Activated CD4-positive, alpha-beta T cell treated with anti-CD3 and anti-CD28 coated beads for 1 hour (primary cell): ENCODE data around the gene ANKRD52.
"Not testable (repeated sequence)": the region's sequence is repeated elsewhere in the genome, so short reads cannot be mapped to it uniquely, and the experiment has no call there.

Experiments
- DNase-seq: peaks from one replicate; pipeline ENCODE4 v3.0.0-alpha.2; 2020

The ANKRD52 gene

GRCh38 chr12:56204275-56204674 is 53.9 kb downstream of the ANKRD52 start:
- no peak for DNase-seq

- DNase-seq: no peak
Measured at GRCh38 chr12:56202838-56203237, 55.3 kb downstream of the ANKRD52 start.

GRCh38 chr12:56202366-56202765 is 55.8 kb downstream of the ANKRD52 start:
- DNase-seq: no peak

GRCh38 chr12:56198836-56199235 is 59.3 kb downstream of the ANKRD52 start:
- DNase-seq: no peak

- DNase-seq: no peak
Measured at GRCh38 chr12:56197921-56198635, 60.1 kb downstream of the ANKRD52 start.

- not testable (repeated sequence) for DNase-seq
Measured at GRCh38 chr12:56196818-56197550, 61.2 kb downstream of the ANKRD52 start.

- DNase-seq: peak; percentile 41
Measured at GRCh38 chr12:56193025-56193578, 65.1 kb downstream of the ANKRD52 start.

GRCh38 chr12:56192582-56192981 is 65.6 kb downstream of the ANKRD52 start:
- no peak for DNase-seq

- DNase-seq: no peak
Measured at GRCh38 chr12:56190695-56191155, 67.5 kb downstream of the ANKRD52 start.

- DNase-seq: peak; percentile 53
Measured at GRCh38 chr12:56189918-56190694, 68.1 kb downstream of the ANKRD52 start.

- peak; percentile 74 for DNase-seq
Measured at GRCh38 chr12:56189099-56189917, 68.9 kb downstream of the ANKRD52 start, which contains the start of gene SMARCC2. Gene SMARCC2, minus strand, starts transcription at chr12:56189483. Its CDS starts 22 bp downstream, at chr12:56189461.

- DNase-seq: no peak
Measured at GRCh38 chr12:56188778-56189098, 69.4 kb downstream of the ANKRD52 start.

- DNase-seq: no peak
Measured at GRCh38 chr12:56188131-56188777, 69.9 kb downstream of the ANKRD52 start.
